Astrocyte (in vitro differentiated cells and primary cell): ENCODE results near the gene MICAL3. TPM values are rescaled to one million over a fixed set of nuclear protein-coding genes. Genes with fewer than 3 reads are reported as not detected.

Experiments
- DNase-seq: peaks from one replicate; pipeline ENCODE4 v3.0.0-alpha.2; 2010; ENCODE audit warnings: low read depth
- FAIRE-seq: peaks from 2 replicates; lab custom pipeline; 2011; peaks lifted over from hg19 to GRCh38; lab: Jason Lieb, UNC
- H2AFZ ChIP-seq: 2 replicates; pipeline ENCODE4 v1.6.0; 2012; ENCODE audit warnings: low read depth, low read length, inconsistent platforms
- H3K27ac ChIP-seq: 2 replicates; pipeline ENCODE4 v1.5.1; 2011; ENCODE audit warnings: low read depth, low read length, inconsistent platforms
- H3K27me3 ChIP-seq: 2 replicates; pipeline ENCODE4 v1.6.0; 2011; ENCODE audit warnings: low read length, inconsistent platforms; ENCODE audit not compliant: insufficient read depth
- H3K36me3 ChIP-seq: 2 replicates; pipeline ENCODE4 v1.5.1; 2011; ENCODE audit warnings: low read length, inconsistent platforms; ENCODE audit not compliant: insufficient read depth
- H3K4me1 ChIP-seq: 2 replicates; pipeline ENCODE4 v1.5.1; 2011; ENCODE audit warnings: low read length, inconsistent platforms; ENCODE audit not compliant: insufficient read depth
- H3K4me2 ChIP-seq: 2 replicates; pipeline ENCODE4 v1.6.0; 2012; ENCODE audit warnings: low read length, inconsistent platforms
- H3K4me3 ChIP-seq: 2 replicates; pipeline ENCODE4 v1.5.1; 2011; ENCODE audit warnings: low read depth, mild to moderate bottlenecking, low read length, inconsistent platforms; ENCODE audit not compliant: insufficient read depth
- H3K79me2 ChIP-seq: 2 replicates; pipeline ENCODE4 v1.6.0; 2012; ENCODE audit warnings: mild to moderate bottlenecking, low read length, inconsistent platforms; ENCODE audit not compliant: insufficient read depth
- H3K9ac ChIP-seq: 2 replicates; pipeline ENCODE4 v1.6.0; 2012; ENCODE audit warnings: mild to moderate bottlenecking, low read length, inconsistent platforms
- H3K9me3 ChIP-seq: 2 replicates; pipeline ENCODE4 v1.5.1; 2012; ENCODE audit warnings: low read depth, mild to moderate bottlenecking, low read length, inconsistent platforms; ENCODE audit not compliant: insufficient read depth
- H4K20me1 ChIP-seq: 2 replicates; pipeline ENCODE4 v1.6.0; 2012; ENCODE audit warnings: low read length, inconsistent platforms; ENCODE audit not compliant: insufficient read depth
- H3K27ac Mint-ChIP-seq: one replicate; pipeline ENCODE4 v1.8.0; 2021; ENCODE audit warnings: mild to moderate bottlenecking, mixed read lengths; ENCODE audit not compliant: unreplicated experiment
- H3K27me3 Mint-ChIP-seq: one replicate; pipeline ENCODE4 v1.8.0; 2021; ENCODE audit warnings: low read depth, mixed read lengths; ENCODE audit not compliant: unreplicated experiment
- H3K36me3 Mint-ChIP-seq: one replicate; pipeline ENCODE4 v1.8.0; 2021; ENCODE audit warnings: low read depth, mixed read lengths; ENCODE audit not compliant: unreplicated experiment
- H3K4me1 Mint-ChIP-seq: one replicate; pipeline ENCODE4 v1.8.0; 2021; ENCODE audit warnings: low read depth, mixed read lengths; ENCODE audit not compliant: unreplicated experiment
- H3K4me3 Mint-ChIP-seq: one replicate; pipeline ENCODE4 v1.8.0; 2021; ENCODE audit warnings: mild to moderate bottlenecking, moderate library complexity, mixed read lengths; ENCODE audit not compliant: unreplicated experiment
- H3K9me3 Mint-ChIP-seq: one replicate; pipeline ENCODE4 v1.8.0; 2021; ENCODE audit warnings: mild to moderate bottlenecking, mixed read lengths; ENCODE audit not compliant: unreplicated experiment
- CTCF ChIP-seq: IDR thresholded peaks from 2 replicates; pipeline ENCODE4 v1.5.1; 2011; ENCODE audit warnings: low read depth, mild to moderate bottlenecking, inconsistent platforms, low read length, moderate library complexity; ENCODE audit not compliant: insufficient read depth
- EZH2 ChIP-seq: IDR thresholded peaks from 2 replicates; pipeline ENCODE4 v1.6.1; 2012; ENCODE audit warnings: mild to moderate bottlenecking, low read length, inconsistent platforms; ENCODE audit not compliant: insufficient read depth
- total RNA-seq: library from RNA; stranded (reverse); gene quantifications from 2 replicates; pipeline ENCODE4 v1.2.1, GENCODE V29; 2021

Gene MICAL3
- total RNA-seq, 1 donor from 2014 or later: 113 TPM

DNA sequence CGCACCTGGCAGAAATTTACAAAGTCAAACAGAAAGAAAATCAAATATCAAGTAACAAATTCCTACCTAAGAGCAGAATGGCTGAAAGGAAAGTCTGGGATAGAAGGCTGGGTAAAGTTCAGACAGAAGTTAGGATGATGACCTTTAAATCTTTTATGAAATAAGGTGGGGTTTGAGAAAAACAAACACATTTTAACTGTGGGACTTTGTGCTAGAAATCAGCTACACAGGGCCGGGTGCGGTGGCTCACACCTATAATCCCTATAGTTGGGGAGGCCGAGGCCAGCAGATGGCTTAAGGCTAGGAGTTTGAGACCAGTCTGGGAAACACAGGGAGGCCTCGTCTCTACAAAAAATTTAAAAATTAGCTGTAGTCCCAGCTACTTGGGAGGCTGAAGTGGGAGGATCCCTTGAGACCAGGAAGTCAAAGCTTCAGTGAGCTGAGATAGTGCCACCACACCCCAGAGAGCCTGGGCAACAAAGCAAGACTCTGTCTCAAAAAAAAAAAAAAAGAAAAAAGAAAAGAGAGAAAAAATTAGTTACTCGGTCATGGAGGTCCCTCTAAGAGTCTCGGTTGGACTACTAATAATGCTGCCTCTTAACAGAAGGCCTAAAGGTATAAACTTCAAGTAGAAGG lies 130.3 kb downstream of the MICAL3 start:
- peaks cover 1% of the 10 kb centered on the region for H3K9me3 Mint-ChIP-seq
- peaks cover 19% of the 10 kb centered on the region for H3K36me3 Mint-ChIP-seq
- Histone ChIP-seq H3K27me3 (no peaks in the 10 kb centered on the region), H3K36me3 (peaks cover 12% of the 10 kb centered on the region), H3K79me2 (peaks cover 3% of the 10 kb centered on the region), H3K27ac (no peak overlapping the region), H3K4me1 (no peaks in the 10 kb centered on the region), H3K4me3 (no peak overlapping the region), H2AFZ (no peak overlapping the region), H3K9me3 (no peaks in the 10 kb centered on the region), H4K20me1 (peaks cover 22% of the 10 kb centered on the region), H3K9ac (no peak overlapping the region), H3K4me2 (no peak overlapping the region)
- no peak overlapping the region for H3K27ac Mint-ChIP-seq
- TF ChIP-seq EZH2 (no peak), CTCF (no peak)
- DNase-seq (no peak), FAIRE-seq (no peak)
- H3K4me1 Mint-ChIP-seq: peaks cover 15% of the 10 kb centered on the region
- no peak overlapping the region for H3K4me3 Mint-ChIP-seq
- H3K27me3 Mint-ChIP-seq: no peaks in the 10 kb centered on the region

- no peaks in the 10 kb centered on the region for H3K27me3 Mint-ChIP-seq
- Histone ChIP-seq H3K27me3 (no peaks in the 10 kb centered on the region), H3K4me1 (no peaks in the 10 kb centered on the region), H3K9ac (no peak overlapping the region), H3K4me2 (no peak overlapping the region), H2AFZ (no peak overlapping the region), H3K79me2 (peaks cover 3% of the 10 kb centered on the region), H3K9me3 (no peaks in the 10 kb centered on the region), H3K4me3 (no peak overlapping the region), H4K20me1 (peaks cover 26% of the 10 kb centered on the region), H3K27ac (no peak overlapping the region), H3K36me3 (peaks cover 12% of the 10 kb centered on the region)
- H3K9me3 Mint-ChIP-seq: peaks cover 1% of the 10 kb centered on the region
- peaks cover 15% of the 10 kb centered on the region for H3K4me1 Mint-ChIP-seq
- H3K27ac Mint-ChIP-seq: no peak overlapping the region
- no peak for TF ChIP-seq EZH2
- TF ChIP-seq CTCF: no peak
- no peak overlapping the region for H3K4me3 Mint-ChIP-seq
- H3K36me3 Mint-ChIP-seq: peaks cover 24% of the 10 kb centered on the region
- DNase-seq (no peak), FAIRE-seq (no peak)
Measured at GRCh38 chr22:17892376-17892775, 132.0 kb downstream of the MICAL3 start.

DNA sequence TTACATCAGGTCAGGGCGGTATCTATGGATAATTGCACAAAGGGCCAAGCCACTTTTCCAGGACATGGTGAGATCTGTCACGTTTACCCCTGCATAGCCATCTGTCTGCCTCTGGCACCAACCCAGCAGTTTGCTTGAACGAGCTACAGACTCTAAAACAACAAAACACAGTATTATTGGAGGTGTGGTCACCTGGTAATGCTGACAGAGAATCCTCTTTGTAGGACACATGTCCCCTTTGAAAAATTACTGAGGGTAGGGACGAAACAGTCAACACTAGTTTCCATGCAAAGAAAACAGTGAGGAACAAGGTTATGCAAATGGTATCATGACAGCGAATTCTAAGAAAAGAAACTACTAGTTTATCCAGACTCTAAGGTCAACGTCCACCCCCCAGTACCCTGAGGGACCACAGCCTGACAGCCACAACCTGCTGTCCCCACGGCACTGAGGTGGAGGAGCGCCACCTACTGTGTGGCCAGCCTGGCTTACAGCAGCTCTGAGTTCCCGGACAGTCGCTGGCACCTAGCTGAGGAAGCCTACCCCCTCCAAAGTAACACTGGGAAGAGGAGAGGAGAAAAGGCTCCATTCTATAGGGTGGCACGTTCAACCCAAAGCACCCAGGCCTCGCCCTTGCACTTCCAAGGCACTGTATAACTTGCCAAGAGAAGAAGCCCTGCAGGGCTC lies 132.7 kb downstream of the MICAL3 start:
- Histone ChIP-seq H3K9ac (no peak overlapping the region), H3K4me2 (no peak overlapping the region), H2AFZ (no peak overlapping the region), H3K4me1 (no peaks in the 10 kb centered on the region), H3K79me2 (peaks cover 3% of the 10 kb centered on the region), H3K36me3 (peaks cover 16% of the 10 kb centered on the region), H3K27me3 (no peaks in the 10 kb centered on the region), H3K4me3 (no peak overlapping the region), H3K27ac (no peak overlapping the region), H3K9me3 (no peaks in the 10 kb centered on the region), H4K20me1 (peaks cover 26% of the 10 kb centered on the region)
- DNase-seq (no peak), FAIRE-seq (no peak)
- Mint-ChIP-seq H3K36me3 (peaks cover 26% of the 10 kb centered on the region), H3K9me3 (peaks cover 1% of the 10 kb centered on the region), H3K27me3 (no peaks in the 10 kb centered on the region), H3K4me3 (no peak overlapping the region), H3K27ac (no peak overlapping the region), H3K4me1 (peaks cover 14% of the 10 kb centered on the region)
- TF ChIP-seq CTCF (no peak), EZH2 (no peak)
